ENCODE data around the gene NFYA. TPM values are rescaled to one million over a fixed set of nuclear protein-coding genes. Genes with fewer than 3 reads are reported as not detected.

Gene NFYA
- total and polyA plus RNA-seq, 9 of the 15 experiments (the other 6 are each of a cell fraction or from before 2014, with no cell fraction given) = 7.3 to 37.1 (median 21.8) TPM

- TF ChIP-seq, protein P1, sequence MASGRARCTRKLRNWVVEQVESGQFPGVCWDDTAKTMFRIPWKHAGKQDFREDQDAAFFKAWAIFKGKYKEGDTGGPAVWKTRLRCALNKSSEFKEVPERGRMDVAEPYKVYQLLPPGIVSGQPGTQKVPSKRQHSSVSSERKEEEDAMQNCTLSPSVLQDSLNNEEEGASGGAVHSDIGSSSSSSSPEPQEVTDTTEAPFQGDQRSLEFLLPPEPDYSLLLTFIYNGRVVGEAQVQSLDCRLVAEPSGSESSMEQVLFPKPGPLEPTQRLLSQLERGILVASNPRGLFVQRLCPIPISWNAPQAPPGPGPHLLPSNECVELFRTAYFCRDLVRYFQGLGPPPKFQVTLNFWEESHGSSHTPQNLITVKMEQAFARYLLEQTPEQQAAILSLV (tag; IDR thresholded peaks at IDR 0.05) = no peak
- TF ChIP-seq TRIM24 (IDR thresholded peaks at IDR 0.05) (no peak), BRD9 (IDR thresholded peaks at IDR 0.05; ENCODE audit: low read depth, partially characterized antibody) (no peak)
Measured at GRCh38 chr6:41080621-41081020, 7.8 kb downstream of the NFYA start (continued).

- CTCF ChIA-PET (ENCODE audit: low intra/inter-chr PET ratio) = interaction anchor here (0.6 kb wide), 1 partner anchor 1187 kb away, joined by 3 read pairs; no protein-coding TSS in a partner anchor
- FAIRE-seq (no peak), ATAC-seq (no peak), DNase-seq (ENCODE audit: extremely low read depth in 1 of 4, low spot score in 3 of 4) (no peak)
- Histone ChIP-seq H2AFZ (ENCODE audit: low read depth, low read length) (no peak overlapping the region), H4K20me1 (replicated peaks; ENCODE audit: control insufficient read depth, insufficient read depth, low read length) (no peaks in the 10 kb centered on the region), H3K9me3 (replicated peaks; ENCODE audit: control insufficient read depth, insufficient read depth, low read depth, low read length) (no peaks in the 10 kb centered on the region), H3K36me3 (ENCODE audit: control insufficient read depth, insufficient read depth, low read length) (peaks cover 85% of the 10 kb centered on the region), H3K9me1 (ENCODE audit: control insufficient read depth, insufficient read depth, low read length) (no peaks in the 10 kb centered on the region), H3K4me3 (no peak overlapping the region), H3K4me2 (ENCODE audit: insufficient read depth, low read length) (no peak overlapping the region), H3K27ac (ENCODE audit: extremely low read depth, low read depth, low read length) (no peak overlapping the region), H3K79me2 (ENCODE audit: control insufficient read depth, insufficient read depth, low read length) (peaks cover 15% of the 10 kb centered on the region), H3K4me1 (replicated peaks in 1 of 2; ENCODE audit: control insufficient read depth in 2 of 2, insufficient read depth in 2 of 2, low read length in 2 of 2) (no peaks in the 10 kb centered on the region), H3K9ac (ENCODE audit: insufficient read depth in 1 of 2, low read depth in 2 of 2, low read length in 2 of 2) (no peak overlapping the region), H3K27me3 (ENCODE audit: control insufficient read depth in 2 of 2, insufficient read depth in 2 of 2, low read length in 2 of 2) (no peaks in the 10 kb centered on the region)
- in situ Hi-C loops (cut with MboI) = no loop called here
- POLR2A ChIA-PET = interaction anchor here (1.6 kb wide), 1 partner anchor 8 kb away, joined by 6 read pairs; no protein-coding TSS in a partner anchor
- BruUV-seq (replicated peaks) = no TSS peak
- intact Hi-C loops (cut with micrococcal nuclease) = no loop called here
- TF ChIP-seq RBBP5 (IDR thresholded peaks at IDR 0.05; ENCODE audit: borderline replicate concordance, insufficient read depth, low read length, poor library complexity, severe bottlenecking) (no peak), ZBTB12 (CRISPR knock-in tag; IDR thresholded peaks at IDR 0.05) (no peak), HDAC3 (IDR thresholded peaks at IDR 0.05; ENCODE audit: borderline replicate concordance, partially characterized antibody) (no peak), ZNF398 (CRISPR knock-in tag; IDR thresholded peaks at IDR 0.05) (no peak), NEUROD1 (IDR thresholded peaks at IDR 0.05; ENCODE audit: borderline replicate concordance, low read depth, low read length, partially characterized antibody) (no peak)
Measured at GRCh38 chr6:41083072-41083471, 10.3 kb downstream of the NFYA start.

Data from K562 (cell line).